Middle frontal gyrus (tissue), 1 donor: Measurements from ENCODE around the gene RANBP10.
"Not testable (repeated sequence)": the region's sequence is repeated elsewhere in the genome, so short reads cannot be mapped to it uniquely, and the experiment has no call there.

Experiments
- DNase-seq: peaks from one replicate; pipeline ENCODE4 v3.0.0-alpha.2; 2015; ENCODE audit warnings: low spot score; ENCODE audit errors: extremely low spot score

The RANBP10 gene

GRCh38 chr16:67806428-67807147, at the start of gene RANBP10, which contains the start of gene TSNAXIP1:
Gene RANBP10 (minus strand): TSS chr16:67806560. CDS start chr16:67806536, 24 bp downstream.
Gene TSNAXIP1 (plus strand): TSS chr16:67806889. CDS start chr16:67807150, 261 bp downstream.
- peak; percentile 97 for DNase-seq

GRCh38 chr16:67855789-67856188, 49.4 kb upstream of the RANBP10 start:
- DNase-seq: no peak

- no peak for DNase-seq
Measured at GRCh38 chr16:67853670-67854069, 47.3 kb upstream of the RANBP10 start.

- DNase-seq: no peak
Measured at GRCh38 chr16:67848118-67848517, 41.8 kb upstream of the RANBP10 start.

GRCh38 chr16:67847064-67847861, 40.9 kb upstream of the RANBP10 start, which contains the start of gene CENPT:
Gene CENPT (minus strand): TSS chr16:67847693. CDS start chr16:67833859, 13,834 bp downstream.
- DNase-seq: no peak

- peak; percentile 91 for DNase-seq
Measured at GRCh38 chr16:67846320-67847063, 40.1 kb upstream of the RANBP10 start, which contains the start of gene NUTF2. Gene NUTF2 (plus strand): TSS chr16:67846933. CDS start chr16:67865131, 18,198 bp downstream.

- no peak for DNase-seq
Measured at GRCh38 chr16:67846063-67846319, 39.6 kb upstream of the RANBP10 start.

GRCh38 chr16:67845291-67846062, 39.1 kb upstream of the RANBP10 start:
- DNase-seq: no peak

- DNase-seq: no peak
Measured at GRCh38 chr16:67844497-67844896, 38.1 kb upstream of the RANBP10 start.

- no peak for DNase-seq
Measured at GRCh38 chr16:67843343-67843765, 37.0 kb upstream of the RANBP10 start.

GRCh38 chr16:67842509-67843342, 36.4 kb upstream of the RANBP10 start:
- peak; percentile 29 for DNase-seq

GRCh38 chr16:67841816-67842508, 35.6 kb upstream of the RANBP10 start, which contains the start of gene THAP11:
Gene THAP11 (plus strand): TSS chr16:67842320. CDS start chr16:67842555, 235 bp downstream.
- DNase-seq: peak; percentile 95

- DNase-seq: no peak
Measured at GRCh38 chr16:67841198-67841815, 34.9 kb upstream of the RANBP10 start.

GRCh38 chr16:67837811-67838210, 31.5 kb upstream of the RANBP10 start:
- DNase-seq: no peak

GRCh38 chr16:67837190-67837589, 30.8 kb upstream of the RANBP10 start:
- not testable (repeated sequence) for DNase-seq

GRCh38 chr16:67834242-67834614, 27.9 kb upstream of the RANBP10 start:
- DNase-seq: no peak

GRCh38 chr16:67833415-67834241, 27.3 kb upstream of the RANBP10 start:
- peak; percentile 94 for DNase-seq

- DNase-seq: no peak
Measured at GRCh38 chr16:67833030-67833414, 26.7 kb upstream of the RANBP10 start.
